K562 (cell line): Measurements from ENCODE around the gene DAO. TPM values are rescaled to one million over a fixed set of nuclear protein-coding genes. Genes with fewer than 3 reads are reported as not detected.

Experiments used
- ATAC-seq: fragments of 200-7000 bp; cut with Tn5 transposase; 3 replicates; pipeline ENCODE4 v1.9.1; 2020; ENCODE audit warnings: moderate library complexity
- BruUV-seq: library from RNA; stranded (reverse); fragments of 400-500 nt; replicated peaks from 2 replicates; lab custom pipeline; 2021; lab: Mats Ljungman, UMichigan
- CTCF ChIA-PET: fragments of 300-600 bp; formaldehyde crosslinking; extraction: SDS; loops from one replicate; lab custom pipeline; 2021; ENCODE audit warnings: low intra/inter-chr PET ratio; lab: Yijun Ruan, JAX
- POLR2A ChIA-PET: fragments of 300-600, 350-650 bp; sonication (Branson Sonifier 250); formaldehyde crosslinking; extraction: SDS; loops from one replicate; lab custom pipeline; 2021; ENCODE audit warnings: antibody characterized with exemption, inconsistent platforms; lab: Yijun Ruan, JAX
- DNase-seq, 4 experiments: peaks; one replicate each; pipeline versions ENCODE4 v3.0.0 to v3.0.0-alpha.2; 2011 to 2018; ENCODE audit warnings: low spot score in 3 of 4, mixed read lengths in 3 of 4; ENCODE audit errors: extremely low read depth in 1 of 4
- FAIRE-seq: peaks from 2 replicates; lab custom pipeline; 2011; peaks lifted over from hg19 to GRCh38; lab: Jason Lieb, UNC
- H2AFZ ChIP-seq: 2 replicates; pipeline ENCODE4 v1.6.0; 2011; ENCODE audit warnings: low read depth, low read length, control low read depth, inconsistent platforms
- H3K27ac ChIP-seq: fragments of 200-600 bp; 3 replicates; pipeline ENCODE4 v1.8.0; 2011; ENCODE audit warnings: low read depth, mild to moderate bottlenecking, control low read depth, inconsistent platforms, low read length, moderate library complexity, mixed read lengths; ENCODE audit errors: extremely low read depth
- H3K27me3 ChIP-seq, 2 experiments: fragments of 300-600 bp in 1 of 2; 2 replicates in 1 of 2; 3 replicates in 1 of 2; pipeline versions ENCODE4 v1.6.0 to v1.8.0; 2011; ENCODE audit warnings: inconsistent platforms in 2 of 2, low read length in 2 of 2, mild to moderate bottlenecking in 1 of 2, mixed read lengths in 1 of 2, moderate library complexity in 1 of 2; ENCODE audit not compliant: control insufficient read depth in 2 of 2, insufficient read depth in 2 of 2
- H3K36me3 ChIP-seq: fragments of 300-600 bp; 3 replicates; pipeline ENCODE4 v1.8.0; 2011; ENCODE audit warnings: mild to moderate bottlenecking, low read length, inconsistent platforms; ENCODE audit not compliant: control insufficient read depth, insufficient read depth
- H3K4me1 ChIP-seq, 2 experiments: fragments of 200-600 bp in 1 of 2; replicated peaks in 1 of 2; 2 replicates in 1 of 2; 3 replicates in 1 of 2; pipeline versions ENCODE4 v1.5.1 to v1.8.0; 2011; ENCODE audit warnings: inconsistent platforms in 2 of 2, low read length in 2 of 2, mild to moderate bottlenecking in 1 of 2, mixed read lengths in 1 of 2, moderate library complexity in 1 of 2; ENCODE audit not compliant: control insufficient read depth in 2 of 2, insufficient read depth in 2 of 2
- H3K4me2 ChIP-seq: 2 replicates; pipeline ENCODE4 v1.6.1; 2011; ENCODE audit warnings: low read length, control low read depth, inconsistent platforms, mixed read lengths; ENCODE audit not compliant: insufficient read depth
- H3K4me3 ChIP-seq: fragments of 200-600 bp; sonication (generic), shearing (Covaris generic); 2 replicates; pipeline ENCODE4 v1.5.1; 2016; ENCODE audit warnings: control low read depth, inconsistent platforms
- H3K79me2 ChIP-seq: fragments of 200-600 bp; 3 replicates; pipeline ENCODE4 v1.8.0; 2011; ENCODE audit warnings: low read length, inconsistent platforms; ENCODE audit not compliant: control insufficient read depth, insufficient read depth
- H3K9ac ChIP-seq, 2 experiments: 2 replicates each; pipeline versions ENCODE4 v1.6.0 to v1.6.1; 2011; ENCODE audit warnings: low read depth in 2 of 2, low read length in 2 of 2, control low read depth in 1 of 2, inconsistent platforms in 1 of 2, mild to moderate bottlenecking in 1 of 2, mixed read lengths in 1 of 2; ENCODE audit not compliant: insufficient read depth in 1 of 2
- H3K9me1 ChIP-seq: one replicate; pipeline ENCODE4 v1.6.0; 2011; ENCODE audit warnings: inconsistent platforms, mild to moderate bottlenecking, low read length, moderate library complexity; ENCODE audit not compliant: control insufficient read depth, insufficient read depth
- H3K9me3 ChIP-seq: replicated peaks from 2 replicates; pipeline ENCODE4 v1.5.1; 2011; ENCODE audit warnings: low read depth, low read length, inconsistent platforms; ENCODE audit not compliant: control insufficient read depth, insufficient read depth
- H4K20me1 ChIP-seq: replicated peaks from 2 replicates; pipeline ENCODE4 v1.6.1; 2011; ENCODE audit warnings: low read length, inconsistent platforms, mixed read lengths; ENCODE audit not compliant: control insufficient read depth, insufficient read depth
- FOXJ2 ChIP-seq: fragments of 200-800 bp; sonication (Bioruptor generic); IDR thresholded peaks from 2 replicates; pipeline ENCODE4 v1.6.1; 2016; ENCODE audit warnings: missing genetic modification characterization, missing compliant biosample characterization
- HEY1 ChIP-seq: fragments of 250-450 bp; sonication (Bioruptor Pico); IDR thresholded peaks from 2 replicates; pipeline ENCODE4 v1.5.0; 2020; ENCODE audit warnings: mild to moderate bottlenecking, moderate library complexity, borderline replicate concordance
- MIER1 ChIP-seq: fragments of 450-650 bp; IDR thresholded peaks from 2 replicates; pipeline ENCODE4 v1.6.1; 2016; ENCODE audit warnings: antibody characterized with exemption, mild to moderate bottlenecking, low read depth
- NFE2 ChIP-seq: IDR thresholded peaks from 2 replicates; pipeline ENCODE4 v1.6.1; 2014; ENCODE audit warnings: antibody characterized with exemption, low read depth
- SUPT5H ChIP-seq: fragments of 450-650 bp; IDR thresholded peaks from 2 replicates; pipeline ENCODE4 v1.6.1; 2016
- ZC3H4 ChIP-seq: sonication (generic); formaldehyde crosslinking; IDR thresholded peaks from 2 replicates; pipeline ENCODE4 v1.9.0; 2021; ENCODE audit warnings: missing genetic modification reagents, borderline replicate concordance
- ZNF57 ChIP-seq: fragments of 450-650 bp; formaldehyde crosslinking; IDR thresholded peaks from 2 replicates; pipeline ENCODE4 v1.4.0; 2020; ENCODE audit warnings: mild to moderate bottlenecking, moderate library complexity
- WGBS: fragments of 100-300 bp; shearing (Covaris generic); methylation state at CpG from one replicate; pipeline ENCODE4 v1.1.6; 2016; ENCODE audit warnings: low coverage, mixed read lengths; ENCODE audit not compliant: insufficient coverage; ENCODE audit errors: missing lambda C conversion rate; 5-methylcytosine and 5-hydroxymethylcytosine counted together
- in situ Hi-C: fragments of 300-500 bp; cut with MboI; formaldehyde crosslinking; loops from 4 replicates; pipeline ENCODE4 v1.15.0; 2018; ENCODE audit warnings: inconsistent platforms, mixed read lengths
- intact Hi-C: fragments of 100-400 bp; cut with micrococcal nuclease; formaldehyde crosslinking; loops from 2 replicates; pipeline ENCODE4 v1.14.2; 2022
- polyA plus RNA-seq, 8 experiments: library from polyadenylated mRNA; depleted of rRNA in 4 of 8; stranded (reverse) in 5 of 8; unstranded in 3 of 8; fragments of >200 nt; fragmentation: Nextera tagmentation in 2 of 8; fragmentation: Illumina TruSeq in 1 of 8; extraction: Ambion mirVana in 2 of 8; extraction: Trizol in 1 of 8; gene quantifications; 2 replicates each; pipeline versions ENCODE4 v1.2.1 to v1.2.3, GENCODE V29; 2011 to 2014; ENCODE audit warnings: inconsistent platforms in 1 of 8, missing spikeins in 1 of 8
- total RNA-seq, 7 experiments: library from RNA; depleted of rRNA in 6 of 7; stranded (reverse); fragments of >200 nt in 6 of 7; fragmentation: Illumina TruSeq in 2 of 7; extraction: Trizol in 2 of 7; gene quantifications; 2 replicates each; pipeline versions ENCODE4 v1.2.1 to v1.2.3, GENCODE V29; 2011 to 2021; ENCODE audit warnings: low replicate concordance in 1 of 7
- TF ChIP-seq, protein P1 (sequence below): fragments of 450-650 bp; formaldehyde crosslinking; IDR thresholded peaks from 2 replicates; pipeline ENCODE4 v1.4.0; 2020; ENCODE audit warnings: mild to moderate bottlenecking, moderate library complexity
- TF ChIP-seq, protein P2 (sequence below): conservative IDR thresholded peaks from 2 replicates; pipeline ENCODE4 v1.6.1; 2011; ENCODE audit warnings: low read depth, mild to moderate bottlenecking, low read length; ENCODE audit not compliant: control insufficient read depth
- TF ChIP-seq, protein P3 (sequence below): fragments of 250-450 bp; sonication (Bioruptor Pico); IDR thresholded peaks from 2 replicates; pipeline ENCODE4 v1.4.0; 2020; ENCODE audit warnings: mild to moderate bottlenecking
- TF ChIP-seq, protein P4 (sequence below): fragments of 200-800 bp; sonication (Bioruptor generic); IDR thresholded peaks from 2 replicates; pipeline ENCODE4 v1.6.1; 2016; ENCODE audit warnings: missing genetic modification characterization, missing compliant biosample characterization

DAO gene
- total and polyA plus RNA-seq, 9 of the 15 experiments (the other 6 are each of a cell fraction or from before 2014, with no cell fraction given) = not detected

DNA sequence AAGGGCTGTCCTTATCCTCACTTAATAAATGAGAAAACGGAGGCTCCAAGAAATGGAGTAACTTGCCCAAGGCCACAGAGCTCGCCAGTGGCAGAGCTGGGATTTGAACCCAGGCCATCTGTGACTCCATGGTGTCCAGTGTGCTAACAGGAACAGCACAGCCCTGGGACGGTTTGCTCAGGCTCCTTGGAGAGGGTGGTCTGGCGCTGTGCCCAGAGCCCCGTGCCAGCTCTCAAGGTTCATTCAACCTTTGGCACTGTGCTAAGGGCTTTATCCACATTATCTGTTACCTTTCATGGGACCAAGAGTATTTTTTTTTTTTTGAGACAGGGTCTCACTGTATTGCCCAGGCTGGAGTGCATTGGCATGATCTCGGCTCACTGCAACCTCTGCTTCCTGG, 8.1 kb downstream of the DAO start:
- in situ Hi-C loops (no loop called here), intact Hi-C loops (no loop called here)
- TF ChIP-seq MIER1 = no peak
- TF ChIP-seq, protein P1, sequence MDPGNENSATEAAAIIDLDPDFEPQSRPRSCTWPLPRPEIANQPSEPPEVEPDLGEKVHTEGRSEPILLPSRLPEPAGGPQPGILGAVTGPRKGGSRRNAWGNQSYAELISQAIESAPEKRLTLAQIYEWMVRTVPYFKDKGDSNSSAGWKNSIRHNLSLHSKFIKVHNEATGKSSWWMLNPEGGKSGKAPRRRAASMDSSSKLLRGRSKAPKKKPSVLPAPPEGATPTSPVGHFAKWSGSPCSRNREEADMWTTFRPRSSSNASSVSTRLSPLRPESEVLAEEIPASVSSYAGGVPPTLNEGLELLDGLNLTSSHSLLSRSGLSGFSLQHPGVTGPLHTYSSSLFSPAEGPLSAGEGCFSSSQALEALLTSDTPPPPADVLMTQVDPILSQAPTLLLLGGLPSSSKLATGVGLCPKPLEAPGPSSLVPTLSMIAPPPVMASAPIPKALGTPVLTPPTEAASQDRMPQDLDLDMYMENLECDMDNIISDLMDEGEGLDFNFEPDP (CRISPR knock-in tag) = no peak
- TF ChIP-seq, protein P2, sequence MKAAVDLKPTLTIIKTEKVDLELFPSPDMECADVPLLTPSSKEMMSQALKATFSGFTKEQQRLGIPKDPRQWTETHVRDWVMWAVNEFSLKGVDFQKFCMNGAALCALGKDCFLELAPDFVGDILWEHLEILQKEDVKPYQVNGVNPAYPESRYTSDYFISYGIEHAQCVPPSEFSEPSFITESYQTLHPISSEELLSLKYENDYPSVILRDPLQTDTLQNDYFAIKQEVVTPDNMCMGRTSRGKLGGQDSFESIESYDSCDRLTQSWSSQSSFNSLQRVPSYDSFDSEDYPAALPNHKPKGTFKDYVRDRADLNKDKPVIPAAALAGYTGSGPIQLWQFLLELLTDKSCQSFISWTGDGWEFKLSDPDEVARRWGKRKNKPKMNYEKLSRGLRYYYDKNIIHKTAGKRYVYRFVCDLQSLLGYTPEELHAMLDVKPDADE = no peak
- no peak for TF ChIP-seq FOXJ2 (tag)
- TF ChIP-seq, protein P3, sequence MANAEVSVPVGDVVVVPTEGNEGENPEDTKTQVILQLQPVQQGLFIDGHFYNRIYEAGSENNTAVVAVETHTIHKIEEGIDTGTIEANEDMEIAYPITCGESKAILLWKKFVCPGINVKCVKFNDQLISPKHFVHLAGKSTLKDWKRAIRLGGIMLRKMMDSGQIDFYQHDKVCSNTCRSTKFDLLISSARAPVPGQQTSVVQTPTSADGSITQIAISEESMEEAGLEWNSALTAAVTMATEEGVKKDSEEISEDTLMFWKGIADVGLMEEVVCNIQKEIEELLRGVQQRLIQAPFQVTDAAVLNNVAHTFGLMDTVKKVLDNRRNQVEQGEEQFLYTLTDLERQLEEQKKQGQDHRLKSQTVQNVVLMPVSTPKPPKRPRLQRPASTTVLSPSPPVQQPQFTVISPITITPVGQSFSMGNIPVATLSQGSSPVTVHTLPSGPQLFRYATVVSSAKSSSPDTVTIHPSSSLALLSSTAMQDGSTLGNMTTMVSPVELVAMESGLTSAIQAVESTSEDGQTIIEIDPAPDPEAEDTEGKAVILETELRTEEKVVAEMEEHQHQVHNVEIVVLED (CRISPR knock-in tag) = no peak
- no peak for TF ChIP-seq ZNF57 (CRISPR knock-in tag)
- no peak for TF ChIP-seq HEY1 (CRISPR knock-in tag)
- TF ChIP-seq SUPT5H = no peak
- TF ChIP-seq, protein P4, sequence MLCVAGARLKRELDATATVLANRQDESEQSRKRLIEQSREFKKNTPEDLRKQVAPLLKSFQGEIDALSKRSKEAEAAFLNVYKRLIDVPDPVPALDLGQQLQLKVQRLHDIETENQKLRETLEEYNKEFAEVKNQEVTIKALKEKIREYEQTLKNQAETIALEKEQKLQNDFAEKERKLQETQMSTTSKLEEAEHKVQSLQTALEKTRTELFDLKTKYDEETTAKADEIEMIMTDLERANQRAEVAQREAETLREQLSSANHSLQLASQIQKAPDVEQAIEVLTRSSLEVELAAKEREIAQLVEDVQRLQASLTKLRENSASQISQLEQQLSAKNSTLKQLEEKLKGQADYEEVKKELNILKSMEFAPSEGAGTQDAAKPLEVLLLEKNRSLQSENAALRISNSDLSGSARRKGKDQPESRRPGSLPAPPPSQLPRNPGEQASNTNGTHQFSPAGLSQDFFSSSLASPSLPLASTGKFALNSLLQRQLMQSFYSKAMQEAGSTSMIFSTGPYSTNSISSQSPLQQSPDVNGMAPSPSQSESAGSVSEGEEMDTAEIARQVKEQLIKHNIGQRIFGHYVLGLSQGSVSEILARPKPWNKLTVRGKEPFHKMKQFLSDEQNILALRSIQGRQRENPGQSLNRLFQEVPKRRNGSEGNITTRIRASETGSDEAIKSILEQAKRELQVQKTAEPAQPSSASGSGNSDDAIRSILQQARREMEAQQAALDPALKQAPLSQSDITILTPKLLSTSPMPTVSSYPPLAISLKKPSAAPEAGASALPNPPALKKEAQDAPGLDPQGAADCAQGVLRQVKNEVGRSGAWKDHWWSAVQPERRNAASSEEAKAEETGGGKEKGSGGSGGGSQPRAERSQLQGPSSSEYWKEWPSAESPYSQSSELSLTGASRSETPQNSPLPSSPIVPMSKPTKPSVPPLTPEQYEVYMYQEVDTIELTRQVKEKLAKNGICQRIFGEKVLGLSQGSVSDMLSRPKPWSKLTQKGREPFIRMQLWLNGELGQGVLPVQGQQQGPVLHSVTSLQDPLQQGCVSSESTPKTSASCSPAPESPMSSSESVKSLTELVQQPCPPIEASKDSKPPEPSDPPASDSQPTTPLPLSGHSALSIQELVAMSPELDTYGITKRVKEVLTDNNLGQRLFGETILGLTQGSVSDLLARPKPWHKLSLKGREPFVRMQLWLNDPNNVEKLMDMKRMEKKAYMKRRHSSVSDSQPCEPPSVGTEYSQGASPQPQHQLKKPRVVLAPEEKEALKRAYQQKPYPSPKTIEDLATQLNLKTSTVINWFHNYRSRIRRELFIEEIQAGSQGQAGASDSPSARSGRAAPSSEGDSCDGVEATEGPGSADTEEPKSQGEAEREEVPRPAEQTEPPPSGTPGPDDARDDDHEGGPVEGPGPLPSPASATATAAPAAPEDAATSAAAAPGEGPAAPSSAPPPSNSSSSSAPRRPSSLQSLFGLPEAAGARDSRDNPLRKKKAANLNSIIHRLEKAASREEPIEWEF = no peak
- TF ChIP-seq NFE2 = no peak
- no peak for TF ChIP-seq ZC3H4

More for the DNA sequence above, 8.1 kb downstream of the DAO start:
- Histone ChIP-seq H3K9me3 (peaks cover 7% of the 10 kb centered on the region; the same call in 1 of the 2 replicates), H3K9ac (0 out of 4 replicates have a peak overlapping the region, but pooled peaks of 1 of the 2 experiments have one; percentile 21), H3K27ac (no peak overlapping the region), H3K36me3 (no peaks in the 10 kb centered on the region), H2AFZ (no peak overlapping the region), H4K20me1 (no peaks in the 10 kb centered on the region; the same call in 1 of the 2 replicates), H3K27me3 (peaks cover 0 to 33% of the 10 kb centered on the region in 2 experiments; a peak in 4 of 5 replicates), H3K9me1 (no peaks in the 10 kb centered on the region), H3K4me3 (no peak overlapping the region), H3K79me2 (no peaks in the 10 kb centered on the region), H3K4me1 (no peaks in the 10 kb centered on the region), H3K4me2 (no peak overlapping the region)
- WGBS = 1% methylated on average over 6 of the region's 6 CpGs
- POLR2A ChIA-PET = interaction anchor here (1.0 kb wide), 1 partner anchor 48 kb away, joined by 3 read pairs; no protein-coding TSS in a partner anchor
- DNase-seq (no peak), ATAC-seq (no peak), FAIRE-seq (no peak)
- CTCF ChIA-PET = no interaction called here
- BruUV-seq = no TSS peak
